RCC 7860 (cell line): ENCODE results near the gene OFD1.

Experiments used
- DNase-seq: peaks from one replicate; pipeline ENCODE4 v3.0.0-alpha.2; 2015; ENCODE audit warnings: low spot score
- FAIRE-seq: peaks from 2 replicates; lab custom pipeline; 2012; peaks lifted over from hg19 to GRCh38; lab: Jason Lieb, UNC

Gene OFD1

GRCh38 chrX:13750204-13750603, 15.7 kb downstream of the OFD1 start:
- peak; percentile 49 for DNase-seq
- peak; percentile 67 for FAIRE-seq

- FAIRE-seq, result no peak
- no peak for DNase-seq
Observed at GRCh38 chrX:13750812-13751211, 16.3 kb downstream of the OFD1 start.

- DNase-seq (no peak), FAIRE-seq (no peak)
Observed at GRCh38 chrX:13752141-13752540, 17.6 kb downstream of the OFD1 start.

DNA sequence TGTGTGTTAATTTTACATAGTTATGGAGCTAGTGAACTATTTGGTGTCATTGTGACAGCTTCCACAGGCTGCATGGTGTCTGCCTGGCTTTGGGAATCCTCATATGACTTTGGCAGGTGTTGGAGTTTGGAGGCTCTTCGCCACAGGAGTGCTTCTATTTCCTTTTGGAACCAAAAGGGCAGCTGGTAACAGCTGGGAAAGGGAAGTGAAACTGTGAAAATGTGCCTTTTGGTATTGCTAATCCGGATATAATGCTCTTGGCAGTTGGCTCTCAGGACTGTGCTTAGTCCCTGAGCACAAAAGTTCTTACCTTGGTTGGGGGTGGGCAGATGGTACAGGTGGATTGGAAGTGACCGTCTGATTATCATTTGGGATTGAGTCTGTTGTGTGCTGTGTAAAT, 18.1 kb downstream of the OFD1 start:
- FAIRE-seq (no peak), DNase-seq (no peak)

DNA sequence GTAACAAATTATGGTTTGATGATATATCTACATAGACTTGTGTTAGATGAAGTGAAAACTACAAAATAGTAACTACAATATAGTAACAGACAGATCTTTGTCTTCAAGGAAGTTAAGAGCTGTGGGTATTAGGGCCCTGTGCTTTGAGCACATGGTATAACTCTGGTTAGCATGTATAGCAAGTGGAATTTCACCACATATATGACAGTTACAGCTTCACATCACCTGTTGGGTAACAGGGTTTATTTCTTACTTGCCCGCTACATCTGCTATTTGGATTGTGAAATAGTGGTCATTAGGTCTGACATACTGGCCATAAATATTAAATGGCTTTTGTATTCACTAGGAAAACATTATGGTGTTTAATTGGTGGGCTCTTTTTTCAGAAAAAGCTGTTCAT, 20.2 kb downstream of the OFD1 start:
- FAIRE-seq, result no peak
- no peak for DNase-seq

- FAIRE-seq (no peak), DNase-seq (no peak)
Observed at GRCh38 chrX:13755254-13755653, 20.7 kb downstream of the OFD1 start.

DNA sequence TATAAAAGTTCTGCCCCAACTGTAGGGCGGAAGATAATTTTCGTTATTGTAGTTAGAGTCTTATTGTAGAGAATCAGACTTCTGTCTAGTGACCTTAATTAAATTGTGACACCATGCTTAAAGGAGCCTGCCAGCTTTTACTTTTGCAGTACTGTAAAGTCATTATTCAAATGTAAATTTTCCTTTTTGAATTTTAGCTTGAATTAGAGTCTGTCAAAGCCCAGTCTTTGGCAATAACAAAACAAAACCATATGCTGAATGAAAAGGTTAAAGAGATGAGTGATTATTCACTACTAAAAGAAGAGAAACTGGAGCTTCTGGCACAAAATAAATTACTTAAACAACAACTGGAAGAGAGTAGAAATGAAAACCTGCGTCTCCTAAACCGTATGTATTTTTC, 21.8 kb downstream of the OFD1 start:
- no peak for DNase-seq
- FAIRE-seq, result no peak

GRCh38 chrX:13759152-13759718, 24.7 kb downstream of the OFD1 start:
- no peak for FAIRE-seq
- no peak for DNase-seq

DNA sequence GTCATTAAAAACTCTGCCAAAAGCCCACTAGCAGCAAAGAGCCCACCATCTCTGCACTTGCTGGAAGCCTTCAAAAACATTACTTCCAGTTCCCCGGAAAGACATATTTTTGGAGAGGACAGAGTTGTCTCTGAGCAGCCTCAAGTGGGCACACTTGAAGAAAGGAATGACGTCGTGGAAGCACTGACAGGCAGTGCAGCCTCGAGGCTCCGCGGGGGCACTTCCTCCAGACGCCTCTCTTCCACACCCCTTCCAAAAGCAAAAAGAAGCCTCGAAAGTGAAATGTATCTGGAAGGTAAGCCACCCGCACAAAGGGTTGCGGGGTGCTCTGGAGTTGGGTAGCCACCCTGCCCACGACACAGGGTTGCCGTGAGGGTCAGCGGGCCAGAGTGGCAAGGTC, 25.9 kb downstream of the OFD1 start:
- FAIRE-seq, result no peak

GRCh38 chrX:13761606-13762414, 27.3 kb downstream of the OFD1 start:
- no peak for DNase-seq
- FAIRE-seq, result no peak

More for the DNA sequence above, 25.9 kb downstream of the OFD1 start:
- DNase-seq, result no peak

DNA sequence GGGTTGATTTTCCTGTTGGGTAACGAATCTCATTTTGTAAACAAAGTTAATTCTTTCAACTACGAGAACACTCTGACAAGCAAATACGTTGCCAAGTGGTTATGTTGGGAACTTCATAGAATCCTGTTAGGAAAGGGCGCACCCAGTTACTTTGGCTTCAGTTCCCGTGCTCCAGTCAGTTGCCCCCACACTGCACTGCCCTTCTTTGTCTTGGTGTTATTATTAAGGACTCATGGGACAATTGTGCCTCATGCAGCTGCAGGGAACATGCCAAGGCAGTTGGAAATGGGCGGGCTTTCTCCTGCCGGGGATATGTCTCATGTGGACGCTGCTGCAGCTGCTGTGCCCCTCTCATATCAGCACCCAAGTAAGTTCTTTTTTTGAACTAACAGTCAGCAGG, 28.9 kb downstream of the OFD1 start:
- DNase-seq, result no peak

DNA sequence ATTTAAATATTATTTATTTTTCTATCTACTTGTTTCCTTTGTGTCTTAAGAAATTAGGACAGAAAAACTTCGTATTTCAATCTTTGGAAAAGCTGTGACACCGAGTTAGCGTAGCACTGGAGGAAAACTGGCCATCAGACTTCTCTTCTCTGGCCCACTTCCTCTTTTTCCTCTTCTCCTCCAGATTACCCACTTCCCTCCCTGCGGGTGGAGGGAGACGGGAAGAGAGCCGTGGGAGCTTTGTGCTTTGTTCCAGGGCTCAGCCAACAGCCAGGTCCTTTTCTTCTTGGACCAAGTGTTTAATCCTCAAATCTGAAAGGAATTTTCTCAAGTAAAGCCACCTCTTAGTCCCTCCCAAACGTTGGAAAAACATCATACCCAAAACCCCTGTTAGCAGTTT, 29.7 kb downstream of the OFD1 start:
- FAIRE-seq (no peak), DNase-seq (no peak)

More for the DNA sequence above, 28.9 kb downstream of the OFD1 start:
- no peak for FAIRE-seq

- no peak for FAIRE-seq
Observed at GRCh38 chrX:13764765-13765164, 30.2 kb downstream of the OFD1 start.

DNA sequence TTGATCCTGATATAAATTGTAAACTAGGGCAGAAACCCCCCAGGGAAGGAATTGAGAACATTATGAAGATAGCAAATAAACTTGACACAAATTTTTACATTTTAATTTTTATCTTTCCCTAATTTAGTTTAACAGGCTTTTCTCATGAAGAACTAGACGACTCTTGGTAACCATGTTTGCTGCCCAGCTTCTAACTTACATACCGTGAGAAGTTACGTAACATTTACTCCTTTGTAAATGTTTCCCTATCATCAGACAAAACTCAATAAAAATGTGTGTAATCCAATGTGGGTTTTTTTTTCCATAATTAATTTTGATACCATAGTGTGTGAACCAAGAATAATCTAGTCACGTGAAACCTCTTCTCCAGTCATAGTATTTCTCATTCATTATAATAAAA, 34.4 kb downstream of the OFD1 start:
- DNase-seq, result no peak
- no peak for FAIRE-seq

More at GRCh38 chrX:13764765-13765164, 30.2 kb downstream of the OFD1 start:
- no peak for DNase-seq

DNA sequence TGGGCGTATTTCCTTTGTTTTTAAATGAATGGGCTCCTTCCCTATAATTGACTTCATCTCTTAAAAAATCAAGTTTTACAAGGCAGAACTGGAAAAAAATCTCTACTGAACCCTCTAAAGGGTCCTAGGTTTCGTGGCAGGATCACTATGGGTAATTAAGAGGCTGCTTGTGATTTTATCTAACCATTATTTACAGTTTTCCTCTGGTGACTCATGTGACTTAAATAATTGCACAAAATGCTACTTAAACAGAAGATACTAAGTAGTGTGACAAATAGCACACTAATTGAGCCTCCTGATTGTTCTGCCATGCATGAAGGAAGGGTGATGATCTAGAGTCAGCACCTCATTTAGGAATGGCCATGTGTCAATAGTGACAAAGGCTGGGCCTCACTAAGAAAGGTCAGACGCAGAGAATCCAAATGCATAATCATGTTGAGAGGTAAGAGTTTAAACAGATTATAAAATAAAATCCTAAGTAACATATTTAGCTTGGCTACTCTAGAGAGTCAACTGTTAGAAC, 35.5 kb downstream of the OFD1 start:
- DNase-seq (no peak), FAIRE-seq (no peak)

DNA sequence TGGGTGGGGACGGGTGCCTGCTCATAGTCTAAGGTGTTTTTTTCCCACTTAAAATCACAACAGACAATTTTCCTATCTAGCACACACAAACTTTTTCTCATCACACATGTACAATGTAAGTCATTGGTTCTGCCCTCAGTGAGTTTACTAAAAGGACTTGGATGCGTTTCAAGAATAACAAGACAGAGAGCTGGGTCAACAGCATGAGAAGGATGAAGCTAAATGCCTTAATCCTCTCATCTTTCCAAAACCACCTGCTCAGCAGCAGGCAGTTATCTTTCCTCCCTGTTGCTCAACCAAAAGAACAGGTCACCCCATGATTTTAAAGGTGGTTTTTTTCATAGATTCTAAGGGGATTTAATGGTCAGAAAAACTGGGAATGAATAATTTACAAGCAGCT, 40.1 kb downstream of the OFD1 start:
- no peak for DNase-seq
- FAIRE-seq, result no peak

- no peak for DNase-seq
- no peak for FAIRE-seq
Observed at GRCh38 chrX:13775837-13776236, 41.3 kb downstream of the OFD1 start.

GRCh38 chrX:13776387-13776786, 41.8 kb downstream of the OFD1 start:
- DNase-seq (no peak), FAIRE-seq (no peak)

DNA sequence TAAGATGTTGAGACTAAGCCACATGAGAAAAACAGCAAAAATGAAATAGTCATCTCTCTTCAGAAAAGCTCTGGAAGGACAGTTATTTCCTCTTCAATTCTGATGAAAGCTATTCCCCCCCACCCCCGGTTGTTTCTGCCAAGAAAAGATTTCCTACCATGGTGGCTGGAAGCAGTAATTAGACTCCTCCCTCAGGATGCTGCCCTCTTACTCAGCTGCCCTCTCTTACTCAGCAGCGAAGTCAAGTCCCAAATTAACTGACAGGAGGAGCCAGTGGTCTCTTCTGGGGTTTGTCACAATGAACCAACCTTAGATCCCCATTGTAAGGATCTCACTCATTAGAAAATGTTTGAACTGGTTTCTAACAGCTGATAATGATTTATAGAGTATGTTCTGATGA, 44.4 kb downstream of the OFD1 start:
- DNase-seq (no peak), FAIRE-seq (peak; percentile 10)

GRCh38 chrX:13780868-13781427, 46.4 kb downstream of the OFD1 start:
- FAIRE-seq (no peak), DNase-seq (no peak)

- no peak for FAIRE-seq
- no peak for DNase-seq
Observed at GRCh38 chrX:13786048-13786447, 51.5 kb downstream of the OFD1 start.
